ENCODE results near the gene TMEM80.
A peak's percentile ranks its signal among the peaks of the same experiment; 100 is the strongest.
"Not testable (repeated sequence)": the region's sequence is repeated elsewhere in the genome, so short reads cannot be mapped to it uniquely, and the experiment has no call there.

The TMEM80 gene

GRCh38 chr11:720017-720641 lies 24.5 kb downstream of the TMEM80 start:
- FAIRE-seq = no peak

GRCh38 chr11:720642-721246 lies 25.1 kb downstream of the TMEM80 start:
- FAIRE-seq (no peak), DNase-seq (ENCODE audit: insufficient read length, low spot score) (no peak)

More at GRCh38 chr11:720017-720641, 24.5 kb downstream of the TMEM80 start:
- DNase-seq (ENCODE audit: insufficient read length, low spot score) = no peak

GRCh38 chr11:721247-721740 lies 25.7 kb downstream of the TMEM80 start:
- no peak for DNase-seq (ENCODE audit: insufficient read length, low spot score)
- no peak for FAIRE-seq

GRCh38 chr11:721741-722345 lies 26.2 kb downstream of the TMEM80 start:
- DNase-seq (ENCODE audit: insufficient read length, low spot score) (no peak), FAIRE-seq (no peak)

- DNase-seq (ENCODE audit: insufficient read length, low spot score) (no peak), FAIRE-seq (no peak)
Observed at GRCh38 chr11:722346-722811, 26.8 kb downstream of the TMEM80 start.

GRCh38 chr11:723120-723883 lies 27.7 kb downstream of the TMEM80 start:
- DNase-seq (ENCODE audit: insufficient read length, low spot score) = no peak
- FAIRE-seq = no peak

- DNase-seq (ENCODE audit: insufficient read length, low spot score) (no peak), FAIRE-seq (no peak)
Observed at GRCh38 chr11:724049-724777, 28.6 kb downstream of the TMEM80 start.

GRCh38 chr11:724778-725386 lies 29.3 kb downstream of the TMEM80 start:
- FAIRE-seq (no peak), DNase-seq (ENCODE audit: insufficient read length, low spot score) (no peak)

- DNase-seq (ENCODE audit: insufficient read length, low spot score) (no peak), FAIRE-seq (no peak)
Observed at GRCh38 chr11:725624-726202, 30.1 kb downstream of the TMEM80 start.

- DNase-seq (ENCODE audit: insufficient read length, low spot score) (no peak), FAIRE-seq (no peak)
Observed at GRCh38 chr11:726278-727220, 30.9 kb downstream of the TMEM80 start.

- FAIRE-seq (no peak), DNase-seq (ENCODE audit: insufficient read length, low spot score) (no peak)
Observed at GRCh38 chr11:727281-727701, 31.7 kb downstream of the TMEM80 start.

GRCh38 chr11:727859-728748 lies 32.5 kb downstream of the TMEM80 start:
- DNase-seq (ENCODE audit: insufficient read length, low spot score) = peak; percentile 92
- peak; percentile 87 for FAIRE-seq

GRCh38 chr11:728901-729491 lies 33.4 kb downstream of the TMEM80 start:
- FAIRE-seq (no peak), DNase-seq (ENCODE audit: insufficient read length, low spot score) (no peak)

- FAIRE-seq (no peak), DNase-seq (ENCODE audit: insufficient read length, low spot score) (no peak)
Observed at GRCh38 chr11:729492-730074, 34.0 kb downstream of the TMEM80 start.

- DNase-seq (ENCODE audit: insufficient read length, low spot score) (no peak), FAIRE-seq (no peak)
Observed at GRCh38 chr11:733072-733471, 37.5 kb downstream of the TMEM80 start.

- not testable (repeated sequence) for FAIRE-seq; DNase-seq (ENCODE audit: insufficient read length, low spot score)
Observed at GRCh38 chr11:734541-734940, 38.9 kb downstream of the TMEM80 start.

GRCh38 chr11:737366-737765 lies 41.8 kb downstream of the TMEM80 start:
- FAIRE-seq (no peak), DNase-seq (ENCODE audit: insufficient read length, low spot score) (no peak)

Data from HTR-8/SVneo (cell line).